Loucy (cell line): ENCODE data around the gene C1QTNF8.

Source experiments
- EZH2phosphoT487 ChIP-seq: fragments of 200-600 bp; IDR thresholded peaks from 2 replicates; pipeline ENCODE4 v1.6.1; 2018; ENCODE audit warnings: antibody characterized with exemption, mild to moderate bottlenecking, moderate library complexity, borderline replicate concordance
- TF ChIP-seq, protein P1 (sequence below): fragments of 200-600 bp; sonication (generic); conservative IDR thresholded peaks from 2 replicates; pipeline ENCODE4 v1.5.1; 2014; ENCODE audit warnings: mild to moderate bottlenecking, antibody characterized with exemption, low read length

DNA sequence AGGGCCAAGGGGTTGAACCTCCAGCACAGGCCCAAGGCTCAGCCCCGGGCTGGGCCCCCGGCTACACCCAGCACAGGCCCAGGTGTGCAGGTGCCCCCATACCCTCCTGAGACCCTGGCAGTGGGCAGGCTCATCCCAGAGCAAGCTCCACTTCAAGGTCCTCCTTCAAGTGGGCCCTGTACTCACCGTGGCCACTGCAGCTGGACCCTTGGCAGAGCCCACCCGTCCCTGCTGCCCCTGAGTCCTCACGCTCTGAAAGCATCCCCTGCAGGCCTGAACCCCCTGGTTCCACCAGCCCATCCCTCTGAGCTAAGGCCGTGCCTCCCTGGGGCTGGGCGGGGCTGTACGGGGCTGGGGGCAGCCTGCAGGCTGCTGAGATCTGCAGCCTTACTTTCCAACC, 45.7 kb upstream of the C1QTNF8 start:
- TF ChIP-seq EZH2phosphoT487: no peak
- TF ChIP-seq, protein P1, sequence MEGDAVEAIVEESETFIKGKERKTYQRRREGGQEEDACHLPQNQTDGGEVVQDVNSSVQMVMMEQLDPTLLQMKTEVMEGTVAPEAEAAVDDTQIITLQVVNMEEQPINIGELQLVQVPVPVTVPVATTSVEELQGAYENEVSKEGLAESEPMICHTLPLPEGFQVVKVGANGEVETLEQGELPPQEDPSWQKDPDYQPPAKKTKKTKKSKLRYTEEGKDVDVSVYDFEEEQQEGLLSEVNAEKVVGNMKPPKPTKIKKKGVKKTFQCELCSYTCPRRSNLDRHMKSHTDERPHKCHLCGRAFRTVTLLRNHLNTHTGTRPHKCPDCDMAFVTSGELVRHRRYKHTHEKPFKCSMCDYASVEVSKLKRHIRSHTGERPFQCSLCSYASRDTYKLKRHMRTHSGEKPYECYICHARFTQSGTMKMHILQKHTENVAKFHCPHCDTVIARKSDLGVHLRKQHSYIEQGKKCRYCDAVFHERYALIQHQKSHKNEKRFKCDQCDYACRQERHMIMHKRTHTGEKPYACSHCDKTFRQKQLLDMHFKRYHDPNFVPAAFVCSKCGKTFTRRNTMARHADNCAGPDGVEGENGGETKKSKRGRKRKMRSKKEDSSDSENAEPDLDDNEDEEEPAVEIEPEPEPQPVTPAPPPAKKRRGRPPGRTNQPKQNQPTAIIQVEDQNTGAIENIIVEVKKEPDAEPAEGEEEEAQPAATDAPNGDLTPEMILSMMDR: no peak
